SK-N-MC (cell line): ENCODE results near the gene IGFALS.

Source experiments
- EZH2 ChIP-seq: fragments of 200-600 bp; sonication (generic); IDR thresholded peaks from one replicate; pipeline ENCODE4 v1.6.1; 2017; ENCODE audit warnings: antibody characterized with exemption
- POLR2AphosphoS5 ChIP-seq: IDR thresholded peaks from 2 replicates; pipeline ENCODE4 v1.6.1; 2012; ENCODE audit warnings: mild to moderate bottlenecking, low read depth, low read length, borderline replicate concordance

DNA sequence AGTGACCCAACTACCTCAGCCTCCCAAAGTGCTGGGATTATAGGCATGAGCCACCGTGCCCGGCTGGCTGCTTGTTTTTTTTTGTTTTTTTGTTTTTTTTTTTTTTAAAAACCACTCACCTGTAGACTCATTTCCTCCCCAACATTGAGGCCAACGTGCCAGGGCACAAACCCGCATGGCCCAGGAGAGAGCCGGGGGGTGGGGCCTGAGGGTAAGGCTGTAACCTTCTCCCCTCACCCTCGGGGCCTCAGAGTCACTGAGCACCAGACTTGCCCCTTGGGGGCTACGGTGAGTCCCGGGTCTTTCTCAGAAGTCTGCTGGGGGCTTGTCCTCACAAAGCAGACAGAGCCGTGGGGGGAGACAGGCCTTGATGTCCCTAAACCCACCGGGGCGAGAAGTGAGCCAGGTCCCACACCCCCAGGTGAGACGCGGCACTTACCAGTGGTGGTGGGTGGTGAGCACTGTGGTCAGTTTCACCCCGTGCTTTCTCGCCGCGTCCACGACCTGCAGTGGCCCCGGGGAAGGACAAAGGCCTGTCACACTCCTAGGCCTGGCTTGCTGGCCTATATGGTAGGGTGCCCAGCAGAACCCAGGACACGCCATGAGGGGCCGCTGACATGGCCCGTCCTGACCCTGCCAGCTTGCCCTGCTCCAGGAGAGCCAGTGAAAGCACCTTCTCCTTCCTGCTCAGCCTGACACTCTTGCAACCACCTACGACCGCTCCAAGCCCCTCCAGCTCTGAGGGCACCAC lies 28.5 kb upstream of the IGFALS start:
- TF ChIP-seq EZH2 (no peak), POLR2AphosphoS5 (no peak)
